HG03139 (cell line): Measurements from ENCODE around the gene CD84.
"Not testable (repeated sequence)": the region's sequence is repeated elsewhere in the genome, so short reads cannot be mapped to it uniquely, and the experiment has no call there.

Experiments used
- ATAC-seq: cut with Tn5 transposase; IDR thresholded peaks from one replicate; pipeline ENCODE4 v1.9.1; 2021; ENCODE audit not compliant: unreplicated experiment

CD84 gene

GRCh38 chr1:160519642-160520435 is 59.5 kb downstream of the CD84 start:
- ATAC-seq: no peak

GRCh38 chr1:160517519-160517918 is 61.8 kb downstream of the CD84 start:
- not testable (repeated sequence) for ATAC-seq

- not testable (repeated sequence) for ATAC-seq
These were observed 63.4 kb downstream of the CD84 start for GRCh38 chr1:160515908-160516307.

- no peak for ATAC-seq
These were observed 74.6 kb downstream of the CD84 start for GRCh38 chr1:160504651-160505050.

GRCh38 chr1:160503087-160503486 is 76.2 kb downstream of the CD84 start:
- ATAC-seq: no peak

GRCh38 chr1:160500321-160500990 is 78.8 kb downstream of the CD84 start:
- no peak for ATAC-seq

GRCh38 chr1:160499631-160500030 is 79.7 kb downstream of the CD84 start:
- ATAC-seq: no peak

GRCh38 chr1:160498301-160499065 is 80.8 kb downstream of the CD84 start:
- ATAC-seq: not testable (repeated sequence)

- no peak for ATAC-seq
These were observed 83.0 kb downstream of the CD84 start for GRCh38 chr1:160496334-160496733.

- ATAC-seq: no peak
These were observed 84.7 kb downstream of the CD84 start for GRCh38 chr1:160494620-160495019.

- no peak for ATAC-seq
These were observed 86.7 kb downstream of the CD84 start for GRCh38 chr1:160492617-160493016.

- no peak for ATAC-seq
These were observed 87.3 kb downstream of the CD84 start for GRCh38 chr1:160491981-160492380.
